ENCODE results near the gene FBXO38.

Gene FBXO38

GRCh38 chr5:148394587-148395019 lies 10.8 kb downstream of the FBXO38 start:
- peaks cover 9% of the 10 kb centered on the region for H4K20me1 ChIP-seq (ENCODE audit: insufficient read depth, low read length, poor library complexity, severe bottlenecking)
- no peaks in the 10 kb centered on the region for H3K9me2 ChIP-seq (replicated peaks; ENCODE audit: low read depth, low read length)
- H3K79me2 ChIP-seq (ENCODE audit: insufficient read depth, low read length): peaks cover 17% of the 10 kb centered on the region; the same call in 1 of the 2 replicates
- no peaks in the 10 kb centered on the region for H3K9me3 ChIP-seq (ENCODE audit: insufficient read depth, low read depth, low read length)
- H3K9ac ChIP-seq (ENCODE audit: low read depth, low read length, poor library complexity, severe bottlenecking): no peak overlapping the region
- peaks cover 29% of the 10 kb centered on the region; the same call in 1 of the 2 replicates for H3K36me3 ChIP-seq (ENCODE audit: insufficient read depth, low read length)
- no peaks in the 10 kb centered on the region for H3F3A ChIP-seq (ENCODE audit: low read depth)
- no peak overlapping the region for H3K4me3 ChIP-seq (ENCODE audit: low read length, poor library complexity, severe bottlenecking)
- no peak overlapping the region for H3K4me2 ChIP-seq (ENCODE audit: low read depth, low read length, poor library complexity, severe bottlenecking)
- no peak overlapping the region for H2AFZ ChIP-seq (ENCODE audit: low read length)
- TF ChIP-seq EZH2phosphoT487 (IDR thresholded peaks at IDR 0.05; ENCODE audit: borderline replicate concordance) (no peak), CTCF (conservative IDR thresholded peaks at IDR 0.05; ENCODE audit: low read length) (no peak)
- H3K4me1 ChIP-seq (ENCODE audit: insufficient read depth, low read length, poor library complexity, severe bottlenecking): peaks cover 9% of the 10 kb centered on the region
- no peaks in the 10 kb centered on the region for H3K27me3 ChIP-seq (ENCODE audit: insufficient read depth, low read length, poor library complexity, severe bottlenecking)

GRCh38 chr5:148395031-148395430 lies 11.3 kb downstream of the FBXO38 start:
- no peak overlapping the region for H3K4me2 ChIP-seq (ENCODE audit: low read depth, low read length, poor library complexity, severe bottlenecking)
- H3K4me1 ChIP-seq (ENCODE audit: insufficient read depth, low read length, poor library complexity, severe bottlenecking): peaks cover 9% of the 10 kb centered on the region
- peaks cover 9% of the 10 kb centered on the region for H4K20me1 ChIP-seq (ENCODE audit: insufficient read depth, low read length, poor library complexity, severe bottlenecking)
- peaks cover 31% of the 10 kb centered on the region; the same call in 1 of the 2 replicates for H3K36me3 ChIP-seq (ENCODE audit: insufficient read depth, low read length)
- no peak overlapping the region for H3K9ac ChIP-seq (ENCODE audit: low read depth, low read length, poor library complexity, severe bottlenecking)
- H3K27me3 ChIP-seq (ENCODE audit: insufficient read depth, low read length, poor library complexity, severe bottlenecking): no peaks in the 10 kb centered on the region
- peaks cover 17% of the 10 kb centered on the region; the same call in 1 of the 2 replicates for H3K79me2 ChIP-seq (ENCODE audit: insufficient read depth, low read length)
- no peak overlapping the region for H2AFZ ChIP-seq (ENCODE audit: low read length)
- no peak overlapping the region for H3K4me3 ChIP-seq (ENCODE audit: low read length, poor library complexity, severe bottlenecking)
- H3K9me3 ChIP-seq (ENCODE audit: insufficient read depth, low read depth, low read length): no peaks in the 10 kb centered on the region
- H3K9me2 ChIP-seq (replicated peaks; ENCODE audit: low read depth, low read length): no peaks in the 10 kb centered on the region
- TF ChIP-seq EZH2phosphoT487 (IDR thresholded peaks at IDR 0.05; ENCODE audit: borderline replicate concordance): no peak
- no peak for TF ChIP-seq CTCF (conservative IDR thresholded peaks at IDR 0.05; ENCODE audit: low read length)
- no peaks in the 10 kb centered on the region for H3F3A ChIP-seq (ENCODE audit: low read depth)

GRCh38 chr5:148397968-148398595 lies 14.3 kb downstream of the FBXO38 start:
- H4K20me1 ChIP-seq (ENCODE audit: insufficient read depth, low read length, poor library complexity, severe bottlenecking): no peaks in the 10 kb centered on the region
- no peak overlapping the region for H3K4me2 ChIP-seq (ENCODE audit: low read depth, low read length, poor library complexity, severe bottlenecking)
- H2AFZ ChIP-seq (ENCODE audit: low read length): no peak overlapping the region
- peaks cover 4% of the 10 kb centered on the region; the same call in 1 of the 2 replicates for H3F3A ChIP-seq (ENCODE audit: low read depth)
- H3K36me3 ChIP-seq (ENCODE audit: insufficient read depth, low read length): peaks cover 51% of the 10 kb centered on the region; the same call in 1 of the 2 replicates
- no peak overlapping the region for H3K9ac ChIP-seq (ENCODE audit: low read depth, low read length, poor library complexity, severe bottlenecking)
- H3K79me2 ChIP-seq (ENCODE audit: insufficient read depth, low read length): no peaks in the 10 kb centered on the region; the same call in 1 of the 2 replicates
- H3K4me3 ChIP-seq (ENCODE audit: low read length, poor library complexity, severe bottlenecking): no peak overlapping the region
- peaks cover 20% of the 10 kb centered on the region for H3K4me1 ChIP-seq (ENCODE audit: insufficient read depth, low read length, poor library complexity, severe bottlenecking)
- no peaks in the 10 kb centered on the region for H3K9me3 ChIP-seq (ENCODE audit: insufficient read depth, low read depth, low read length)
- H3K27me3 ChIP-seq (ENCODE audit: insufficient read depth, low read length, poor library complexity, severe bottlenecking): no peaks in the 10 kb centered on the region
- H3K9me2 ChIP-seq (replicated peaks; ENCODE audit: low read depth, low read length): no peaks in the 10 kb centered on the region
- no peak for TF ChIP-seq CTCF (conservative IDR thresholded peaks at IDR 0.05; ENCODE audit: low read length)
